Measurements from ENCODE around the gene CD274. TPM values are rescaled to one million over a fixed set of nuclear protein-coding genes. Genes with fewer than 3 reads are reported as not detected.
A peak's percentile ranks its signal among the peaks of the same experiment; 100 is the strongest.

The CD274 gene
- total and polyA plus RNA-seq, 5 donors = 4.9 to 12.0 (median 10.8) TPM

DNA sequence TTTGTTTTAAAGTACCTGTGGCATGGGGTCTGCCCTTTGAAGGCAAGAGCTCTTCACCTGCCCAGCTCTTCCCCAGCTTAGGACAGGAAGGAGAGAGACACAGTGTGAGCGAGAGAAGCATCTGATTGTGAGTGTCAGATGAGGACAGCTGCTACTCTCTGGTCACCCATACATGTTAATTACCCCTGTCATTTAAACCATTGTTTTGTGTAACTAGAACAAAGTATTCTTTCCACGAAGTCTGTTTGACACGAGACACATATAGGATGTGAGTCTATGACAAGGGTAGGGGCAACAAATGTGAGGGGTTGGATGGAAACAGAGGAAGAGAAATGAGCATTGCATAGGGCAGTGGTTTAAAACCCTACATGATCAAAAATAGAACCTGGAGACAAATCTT, 3.0 kb upstream of the CD274 start:
- DNase-seq (no peak), ATAC-seq (no peak)
- Histone ChIP-seq H3K9me3 (ENCODE audit: control insufficient read depth, low read length) (no peaks in the 10 kb centered on the region), H3K27ac (ENCODE audit: low read length) (no peak overlapping the region), H3K4me3 (ENCODE audit: low read length) (no peak overlapping the region), H3K4me1 (ENCODE audit: control insufficient read depth, insufficient read depth, low read length) (peaks cover 2% of the 10 kb centered on the region), H3K27me3 (ENCODE audit: control insufficient read depth, insufficient read depth) (no peaks in the 10 kb centered on the region)
- 85% methylated on average over 3 of the region's 3 CpGs for WGBS
- intact Hi-C loops (cut with DNase I) = loop anchor here in 3 of 4 donors (10.0 kb wide), 2 partner anchors 147 to 263 kb away; partner anchors contain the start of gene INSL6 (in 2 of the 3)

DNA sequence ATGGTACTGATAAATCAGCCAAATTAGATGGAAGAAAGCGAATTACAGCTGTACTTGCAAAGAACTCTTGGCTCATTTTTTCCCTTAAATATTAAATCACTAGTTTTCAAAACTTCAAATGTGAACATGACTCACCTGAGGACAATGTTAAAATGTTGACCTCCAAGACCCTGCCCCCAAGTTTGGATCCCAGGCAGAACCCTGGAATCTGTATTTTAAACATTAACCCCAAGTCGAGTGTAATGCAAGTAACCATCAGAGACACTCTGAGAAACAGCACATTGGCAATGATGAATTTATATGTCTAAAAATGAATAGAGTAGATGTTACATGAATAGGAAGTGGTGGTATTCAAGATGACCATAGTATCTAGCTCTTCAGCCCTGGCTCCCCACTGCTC, 2.3 kb upstream of the CD274 start:
- H3K4me1 ChIP-seq (ENCODE audit: control insufficient read depth, insufficient read depth, low read length) = peaks cover 2% of the 10 kb centered on the region
- intact Hi-C loops (cut with DNase I) = loop anchor here in 3 of 4 donors (10.0 kb wide), 2 partner anchors 147 to 263 kb away; partner anchors contain the start of gene INSL6 (in 2 of the 3)
- H3K27ac ChIP-seq (ENCODE audit: low read length) = no peak overlapping the region
- 92% methylated on average over 2 of the region's 2 CpGs for WGBS
- no peak overlapping the region for H3K4me3 ChIP-seq (ENCODE audit: low read length)
- no peaks in the 10 kb centered on the region for H3K9me3 ChIP-seq (ENCODE audit: control insufficient read depth, low read length)
- no peak for ATAC-seq
- DNase-seq = no peak
- no peaks in the 10 kb centered on the region for H3K27me3 ChIP-seq (ENCODE audit: control insufficient read depth, insufficient read depth)

DNA sequence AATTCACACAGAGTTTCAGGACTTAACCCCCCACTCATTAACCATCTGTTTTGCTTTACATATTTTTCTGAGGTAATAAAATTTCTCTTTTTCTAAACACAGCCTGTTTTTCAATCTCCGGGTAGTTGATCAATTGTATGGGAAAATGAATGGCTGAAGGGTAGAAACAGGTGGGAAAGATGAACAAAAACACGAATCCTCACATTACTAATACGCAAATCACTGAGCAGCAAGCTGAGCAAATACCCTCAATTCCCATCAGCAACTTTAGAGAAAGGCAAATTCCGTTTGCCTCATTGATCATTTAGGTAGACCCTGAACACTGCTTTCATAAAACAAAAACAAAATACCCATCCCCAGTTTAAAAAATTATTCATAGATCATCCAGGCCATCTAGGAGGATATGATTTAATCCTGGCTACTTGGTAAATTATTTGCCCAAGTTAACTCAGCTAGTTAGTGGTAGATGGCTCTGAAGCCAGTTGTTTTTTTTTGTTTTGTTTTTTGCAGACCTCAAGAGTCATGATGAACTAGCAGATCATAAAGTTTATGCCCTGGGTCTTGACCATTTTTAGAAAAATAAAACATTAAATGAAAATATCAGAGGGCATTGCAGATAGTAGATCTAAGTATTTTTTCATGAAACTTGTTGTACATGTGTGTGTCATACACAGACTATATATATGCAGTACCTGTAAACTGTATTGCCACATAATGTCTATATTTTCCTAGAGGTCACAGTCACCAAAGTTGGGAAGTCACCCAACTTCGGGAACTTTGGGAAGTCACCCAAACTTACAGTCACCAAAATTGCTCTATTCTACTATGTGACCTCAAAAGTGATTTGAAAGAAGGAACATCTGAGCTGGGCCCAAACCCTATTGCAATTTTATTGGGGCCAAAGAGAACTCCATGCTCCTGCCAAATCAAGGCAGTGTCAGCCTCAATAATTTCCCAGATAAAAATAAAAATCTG, 1.6 kb upstream of the CD274 start:
- Histone ChIP-seq H3K4me1 (ENCODE audit: control insufficient read depth, insufficient read depth, low read length) (peaks cover 3% of the 10 kb centered on the region), H3K27ac (ENCODE audit: low read length) (no peak overlapping the region), H3K4me3 (ENCODE audit: low read length) (no peak overlapping the region), H3K27me3 (ENCODE audit: control insufficient read depth, insufficient read depth) (no peaks in the 10 kb centered on the region), H3K9me3 (ENCODE audit: control insufficient read depth, low read length) (no peaks in the 10 kb centered on the region)
- ATAC-seq (no peak), DNase-seq (no peak)
- intact Hi-C loops (cut with DNase I) = loop anchor here in 3 of 4 donors (10.0 kb wide), 2 partner anchors 146 to 264 kb away; partner anchors contain the start of gene INSL6 (in 2 of the 3)
- WGBS = 92% methylated on average over 5 of the region's 5 CpGs

DNA sequence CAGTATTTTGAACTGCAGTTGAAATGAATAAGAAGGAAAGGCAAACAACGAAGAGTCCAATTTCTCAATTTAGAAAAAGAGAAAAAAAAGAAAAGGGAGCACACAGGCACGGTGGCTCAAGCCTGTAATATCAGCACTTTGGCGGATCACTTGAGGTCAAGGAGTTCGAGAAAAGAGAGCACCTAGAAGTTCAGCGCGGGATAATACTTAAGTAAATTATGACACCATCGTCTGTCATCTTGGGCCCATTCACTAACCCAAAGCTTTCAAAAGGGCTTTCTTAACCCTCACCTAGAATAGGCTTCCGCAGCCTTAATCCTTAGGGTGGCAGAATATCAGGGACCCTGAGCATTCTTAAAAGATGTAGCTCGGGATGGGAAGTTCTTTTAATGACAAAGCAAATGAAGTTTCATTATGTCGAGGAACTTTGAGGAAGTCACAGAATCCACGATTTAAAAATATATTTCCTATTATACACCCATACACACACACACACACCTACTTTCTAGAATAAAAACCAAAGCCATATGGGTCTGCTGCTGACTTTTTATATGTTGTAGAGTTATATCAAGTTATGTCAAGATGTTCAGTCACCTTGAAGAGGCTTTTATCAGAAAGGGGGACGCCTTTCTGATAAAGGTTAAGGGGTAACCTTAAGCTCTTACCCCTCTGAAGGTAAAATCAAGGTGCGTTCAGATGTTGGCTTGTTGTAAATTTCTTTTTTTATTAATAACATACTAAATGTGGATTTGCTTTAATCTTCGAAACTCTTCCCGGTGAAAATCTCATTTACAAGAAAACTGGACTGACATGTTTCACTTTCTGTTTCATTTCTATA, 602 bp upstream of the CD274 start:
- Histone ChIP-seq H3K4me3 (ENCODE audit: low read length) (peak overlapping the region; percentile 96), H3K27me3 (ENCODE audit: control insufficient read depth, insufficient read depth) (no peaks in the 10 kb centered on the region), H3K4me1 (ENCODE audit: control insufficient read depth, insufficient read depth, low read length) (peaks cover 4% of the 10 kb centered on the region), H3K27ac (ENCODE audit: low read length) (peak overlapping the region; percentile 85), H3K9me3 (ENCODE audit: control insufficient read depth, low read length) (no peaks in the 10 kb centered on the region)
- intact Hi-C loops (cut with DNase I) = loop anchor here in 3 of 4 donors (2.0 to 10.0 kb wide), 6 partner anchors 53 to 265 kb away; partner anchors contain the start of gene INSL6 (in 2 of the 3)
- no peak for DNase-seq
- ATAC-seq = no peak
- WGBS = 47% methylated on average over 15 of the region's 15 CpGs

DNA sequence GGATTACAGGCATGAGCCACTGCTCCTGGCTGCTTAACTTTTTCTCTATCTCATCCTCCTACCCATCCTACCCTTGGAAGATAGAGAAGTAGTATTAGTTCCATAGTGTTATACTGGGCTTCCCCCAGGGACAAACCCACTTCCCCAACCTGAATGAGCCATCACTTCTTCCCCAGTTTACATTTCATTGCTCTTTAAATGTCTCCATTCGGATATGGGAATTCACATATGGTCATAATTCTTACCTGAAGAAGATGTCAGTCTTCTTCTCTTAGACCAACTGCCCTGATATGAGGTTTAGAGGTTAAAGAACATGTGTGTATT, 1.9 kb downstream of the CD274 start:
- ATAC-seq (no peak), DNase-seq (no peak)
- Histone ChIP-seq H3K9me3 (ENCODE audit: control insufficient read depth, low read length) (no peaks in the 10 kb centered on the region), H3K4me3 (ENCODE audit: low read length) (no peak overlapping the region), H3K27ac (ENCODE audit: low read length) (no peak overlapping the region), H3K27me3 (ENCODE audit: control insufficient read depth, insufficient read depth) (no peaks in the 10 kb centered on the region), H3K4me1 (ENCODE audit: control insufficient read depth, insufficient read depth, low read length) (peaks cover 4% of the 10 kb centered on the region)
- intact Hi-C loops (cut with DNase I) = loop anchor here in 2 of 4 donors (5.0 to 10.0 kb wide), 3 partner anchors 50 to 140 kb away; no protein-coding TSS in a partner anchor
- WGBS = 93% methylated on average over 1 of the region's 1 CpG

DNA sequence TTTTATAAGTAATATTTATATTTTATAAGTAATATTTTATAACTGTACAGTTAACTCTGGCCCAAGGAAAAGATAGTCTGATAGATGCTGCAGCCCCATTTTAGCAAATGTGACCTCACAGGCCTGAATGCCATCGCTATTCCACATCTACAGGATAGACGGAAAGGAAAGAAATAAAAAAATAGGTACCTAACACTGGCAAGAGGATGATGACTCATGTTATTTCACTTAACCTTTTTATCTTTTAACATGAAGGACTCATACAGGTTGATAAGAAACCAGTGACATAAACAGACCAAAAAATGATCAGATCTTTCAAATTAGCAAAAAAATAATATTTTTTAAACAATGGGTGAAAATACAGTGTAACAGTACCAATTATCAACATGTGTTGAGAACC, 2.7 kb downstream of the CD274 start:
- H3K9me3 ChIP-seq (ENCODE audit: control insufficient read depth, low read length) = no peaks in the 10 kb centered on the region
- intact Hi-C loops (cut with DNase I) = loop anchor here in 2 of 4 donors (5.0 to 10.0 kb wide), 3 partner anchors 49 to 139 kb away; no protein-coding TSS in a partner anchor
- no peak overlapping the region for H3K4me3 ChIP-seq (ENCODE audit: low read length)
- ATAC-seq (no peak), DNase-seq (no peak)
- H3K4me1 ChIP-seq (ENCODE audit: control insufficient read depth, insufficient read depth, low read length) = peaks cover 4% of the 10 kb centered on the region
- 77% methylated on average over 2 of the region's 2 CpGs for WGBS
- H3K27me3 ChIP-seq (ENCODE audit: control insufficient read depth, insufficient read depth) = no peaks in the 10 kb centered on the region
- no peak overlapping the region for H3K27ac ChIP-seq (ENCODE audit: low read length)

DNA sequence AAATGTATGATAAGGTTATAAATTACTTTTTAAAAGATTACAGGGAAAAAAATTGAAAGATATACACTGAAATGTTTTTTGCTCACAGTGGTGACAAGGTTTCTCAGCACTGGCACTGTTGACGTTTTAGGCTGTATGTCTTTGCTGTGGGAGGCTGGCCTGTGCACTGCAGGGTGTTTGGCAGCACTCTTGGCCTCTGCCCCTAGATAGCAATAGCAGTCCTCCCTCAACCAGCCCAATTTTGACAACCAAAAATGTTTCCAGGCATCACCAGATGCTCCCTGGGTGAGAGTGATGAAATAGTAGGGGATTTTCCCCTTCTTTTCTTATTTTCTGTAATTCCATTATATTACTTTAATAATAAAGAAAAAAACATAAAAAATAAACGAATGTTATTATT, 3.3 kb downstream of the CD274 start:
- H3K4me1 ChIP-seq (ENCODE audit: control insufficient read depth, insufficient read depth, low read length) = peaks cover 4% of the 10 kb centered on the region
- no peaks in the 10 kb centered on the region for H3K27me3 ChIP-seq (ENCODE audit: control insufficient read depth, insufficient read depth)
- 39% methylated on average over 2 of the region's 2 CpGs for WGBS
- H3K4me3 ChIP-seq (ENCODE audit: low read length) = no peak overlapping the region
- intact Hi-C loops (cut with DNase I) = loop anchor here in 2 of 4 donors (5.0 to 10.0 kb wide), 3 partner anchors 49 to 139 kb away; no protein-coding TSS in a partner anchor
- no peaks in the 10 kb centered on the region for H3K9me3 ChIP-seq (ENCODE audit: control insufficient read depth, low read length)
- ATAC-seq = peak; percentile 32 to 33
- no peak overlapping the region for H3K27ac ChIP-seq (ENCODE audit: low read length)
- peak in 2 of 3 donors; percentile 37 to 66 for DNase-seq

DNA sequence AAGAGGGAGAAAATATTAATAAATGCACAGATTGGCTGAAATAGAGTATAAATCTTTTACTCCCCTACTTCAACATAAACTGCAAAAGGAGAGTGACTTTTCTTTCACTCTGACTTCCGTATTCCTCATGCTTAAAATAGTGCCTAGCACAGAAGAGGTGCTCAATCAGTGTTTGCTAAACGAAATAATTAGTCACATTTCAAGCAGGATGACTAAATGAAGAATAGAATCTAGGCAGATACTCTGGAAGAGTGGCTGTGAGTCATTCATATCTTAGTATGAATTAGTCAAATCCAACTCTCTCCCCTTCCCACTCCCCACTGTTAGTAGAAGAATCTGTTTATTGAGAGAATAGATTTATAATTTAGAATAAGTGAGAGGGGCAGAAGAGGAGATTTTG, 4.8 kb downstream of the CD274 start:
- 54% methylated on average over 2 of the region's 2 CpGs for WGBS
- no peak overlapping the region for H3K27ac ChIP-seq (ENCODE audit: low read length)
- H3K27me3 ChIP-seq (ENCODE audit: control insufficient read depth, insufficient read depth) = no peaks in the 10 kb centered on the region
- no peak for DNase-seq
- H3K4me1 ChIP-seq (ENCODE audit: control insufficient read depth, insufficient read depth, low read length) = peaks cover 4% of the 10 kb centered on the region
- H3K9me3 ChIP-seq (ENCODE audit: control insufficient read depth, low read length) = no peaks in the 10 kb centered on the region
- ATAC-seq = no peak
- intact Hi-C loops (cut with DNase I) = loop anchor here in 2 of 4 donors (5.0 to 10.0 kb wide), 2 partner anchors 50 to 132 kb away; no protein-coding TSS in a partner anchor
- no peak overlapping the region for H3K4me3 ChIP-seq (ENCODE audit: low read length)

DNA sequence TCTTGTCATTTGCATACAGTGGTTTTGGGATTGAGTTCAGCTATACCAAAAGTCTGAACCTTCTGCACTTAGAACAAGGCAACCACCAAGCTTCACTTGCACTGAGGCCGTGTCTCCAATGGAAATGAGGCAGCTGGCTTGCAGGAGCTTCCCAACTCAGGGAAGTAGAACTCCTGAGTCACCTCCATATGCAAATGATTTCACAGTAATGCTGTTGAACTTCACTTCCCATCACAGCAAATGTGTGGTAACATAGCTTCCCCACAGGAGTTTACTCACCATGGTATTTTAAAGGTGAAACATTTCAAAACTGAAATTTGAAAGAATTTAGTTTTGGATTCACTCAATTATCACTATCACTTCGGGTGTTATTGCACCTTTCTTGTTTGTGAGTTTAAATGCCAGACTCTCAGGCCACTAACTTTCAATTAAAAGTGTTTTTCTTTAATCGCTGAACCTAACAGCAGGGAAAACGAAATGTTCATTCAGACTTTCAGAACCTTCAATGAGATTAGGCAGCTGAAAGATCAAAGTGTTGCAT, 9.0 kb downstream of the CD274 start:
- ATAC-seq (no peak), DNase-seq (no peak)
- 84% methylated on average over 4 of the region's 4 CpGs for WGBS
- Histone ChIP-seq H3K9me3 (ENCODE audit: control insufficient read depth, low read length) (no peaks in the 10 kb centered on the region), H3K27me3 (ENCODE audit: control insufficient read depth, insufficient read depth) (no peaks in the 10 kb centered on the region), H3K4me3 (ENCODE audit: low read length) (no peak overlapping the region), H3K27ac (ENCODE audit: low read length) (no peak overlapping the region), H3K4me1 (ENCODE audit: control insufficient read depth, insufficient read depth, low read length) (no peaks in the 10 kb centered on the region)
- intact Hi-C loops (cut with DNase I) = loop anchor here in 2 of 4 donors (5.0 to 10.0 kb wide), 2 partner anchors 45 to 128 kb away; no protein-coding TSS in a partner anchor

DNA sequence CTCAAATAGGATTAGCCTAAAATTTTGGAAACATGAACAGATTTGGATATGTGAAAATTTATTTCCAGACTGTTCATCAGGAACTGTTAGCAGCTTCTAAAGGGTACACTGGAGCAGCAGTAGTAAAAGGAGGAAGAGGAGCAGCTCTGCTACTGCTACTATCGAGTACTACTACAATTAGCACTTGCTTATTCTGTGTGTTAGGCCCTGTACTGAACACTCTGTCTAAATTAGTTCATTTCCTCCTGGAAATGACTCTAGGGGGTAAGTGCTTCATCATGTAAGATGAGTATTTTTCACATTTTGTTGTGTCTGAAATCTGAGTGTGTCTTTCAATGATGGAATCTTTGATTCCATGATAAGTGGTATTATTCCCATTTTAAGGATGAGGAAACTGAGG, 9.8 kb downstream of the CD274 start:
- DNase-seq = no peak
- WGBS = 78% methylated on average over 1 of the region's 1 CpG
- ATAC-seq = no peak
- H3K27me3 ChIP-seq (ENCODE audit: control insufficient read depth, insufficient read depth) = no peaks in the 10 kb centered on the region
- no peaks in the 10 kb centered on the region for H3K9me3 ChIP-seq (ENCODE audit: control insufficient read depth, low read length)
- no peak overlapping the region for H3K27ac ChIP-seq (ENCODE audit: low read length)
- intact Hi-C loops (cut with DNase I) = no loop called here
- no peak overlapping the region for H3K4me3 ChIP-seq (ENCODE audit: low read length)
- H3K4me1 ChIP-seq (ENCODE audit: control insufficient read depth, insufficient read depth, low read length) = no peaks in the 10 kb centered on the region

Measured in right cardiac atrium (tissue), 5 donors.